GM19043 (cell line): ENCODE results near the gene PHF12.

ENCODE experiments used
- ATAC-seq: cut with Tn5 transposase; IDR thresholded peaks from one replicate; pipeline ENCODE4 v1.9.1; 2021; ENCODE audit warnings: low read depth; ENCODE audit not compliant: unreplicated experiment

PHF12 gene

DNA sequence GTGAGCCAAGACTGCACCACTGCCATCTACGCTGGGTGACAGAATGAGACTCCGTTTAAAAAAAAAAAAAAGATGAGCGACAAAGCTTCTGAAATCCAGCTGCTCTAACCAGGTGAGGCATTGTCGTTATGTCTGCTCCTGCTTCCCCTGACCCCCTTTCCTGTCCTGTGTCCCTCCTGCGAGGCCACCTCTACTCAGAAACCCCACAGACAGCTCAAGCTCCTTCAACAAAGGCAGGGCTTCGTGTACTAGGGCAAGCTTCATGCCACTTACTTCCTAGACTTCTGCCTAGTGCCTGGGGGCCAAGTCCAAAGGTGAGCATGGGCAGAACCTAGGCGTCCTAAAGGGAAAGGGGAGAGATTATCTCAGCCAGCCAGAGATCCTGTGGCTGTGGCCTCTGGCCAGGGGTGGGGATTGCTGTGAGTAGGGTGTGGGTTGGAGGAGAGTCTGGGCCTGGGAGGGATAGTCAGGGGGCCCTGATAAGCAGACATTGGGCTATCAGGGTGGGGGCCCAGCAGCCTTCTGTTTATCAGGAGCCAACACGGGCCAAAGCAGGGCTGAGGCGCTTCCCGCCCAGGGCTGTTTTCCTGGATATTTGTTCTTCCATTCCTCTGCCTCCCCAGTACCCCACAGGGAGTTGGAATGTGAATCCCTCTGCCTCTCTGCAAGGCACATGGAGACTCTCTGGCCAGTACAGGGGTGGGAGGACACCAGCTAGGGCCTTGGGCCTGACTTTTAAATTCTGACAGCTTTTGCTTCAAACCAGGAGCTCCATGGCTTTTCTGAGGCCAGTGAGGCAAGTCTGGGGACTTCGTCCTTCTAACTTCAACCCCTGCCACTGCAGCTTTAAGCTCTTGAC is 86.1 kb downstream of the PHF12 start:
- ATAC-seq = no peak

DNA sequence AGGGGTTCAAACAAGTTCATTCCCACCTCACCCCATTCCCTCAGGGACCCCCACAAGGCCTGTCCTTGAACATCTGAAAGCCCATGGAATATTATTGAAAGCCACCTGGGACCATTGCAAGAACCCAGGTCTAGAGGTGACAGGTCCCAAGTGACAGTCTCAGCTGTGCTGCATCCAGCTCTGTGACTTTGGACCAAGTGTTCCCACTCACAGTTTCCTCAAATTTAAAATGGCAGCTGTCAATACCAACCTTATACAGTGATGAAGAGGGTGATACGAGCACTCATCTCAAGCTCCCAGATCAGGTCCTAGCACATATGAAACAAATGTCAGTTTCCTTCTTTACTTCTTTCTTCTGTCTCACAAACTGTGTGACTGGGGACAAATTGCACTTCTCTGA is 87.4 kb downstream of the PHF12 start:
- ATAC-seq = no peak

DNA sequence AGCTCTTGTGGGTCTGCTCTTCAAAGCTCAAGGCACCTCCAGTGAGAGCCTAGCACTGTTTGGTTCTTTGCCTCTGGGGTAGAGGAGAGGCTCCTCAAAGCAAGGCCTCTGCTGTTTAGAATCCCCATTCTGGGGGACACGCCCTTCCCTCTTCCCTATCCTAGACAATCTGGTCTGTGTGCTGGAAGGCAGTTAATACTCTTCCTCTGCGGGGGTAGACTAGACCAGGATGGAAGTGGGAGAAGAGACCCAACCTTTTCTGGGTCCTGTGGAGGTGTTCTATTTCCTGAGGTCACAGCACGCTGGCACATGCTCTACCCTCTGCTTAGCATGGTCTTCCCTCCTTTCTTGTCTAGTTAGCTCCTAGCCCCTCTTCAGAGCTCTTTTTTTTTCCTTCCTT is 88.8 kb downstream of the PHF12 start:
- no peak for ATAC-seq

DNA sequence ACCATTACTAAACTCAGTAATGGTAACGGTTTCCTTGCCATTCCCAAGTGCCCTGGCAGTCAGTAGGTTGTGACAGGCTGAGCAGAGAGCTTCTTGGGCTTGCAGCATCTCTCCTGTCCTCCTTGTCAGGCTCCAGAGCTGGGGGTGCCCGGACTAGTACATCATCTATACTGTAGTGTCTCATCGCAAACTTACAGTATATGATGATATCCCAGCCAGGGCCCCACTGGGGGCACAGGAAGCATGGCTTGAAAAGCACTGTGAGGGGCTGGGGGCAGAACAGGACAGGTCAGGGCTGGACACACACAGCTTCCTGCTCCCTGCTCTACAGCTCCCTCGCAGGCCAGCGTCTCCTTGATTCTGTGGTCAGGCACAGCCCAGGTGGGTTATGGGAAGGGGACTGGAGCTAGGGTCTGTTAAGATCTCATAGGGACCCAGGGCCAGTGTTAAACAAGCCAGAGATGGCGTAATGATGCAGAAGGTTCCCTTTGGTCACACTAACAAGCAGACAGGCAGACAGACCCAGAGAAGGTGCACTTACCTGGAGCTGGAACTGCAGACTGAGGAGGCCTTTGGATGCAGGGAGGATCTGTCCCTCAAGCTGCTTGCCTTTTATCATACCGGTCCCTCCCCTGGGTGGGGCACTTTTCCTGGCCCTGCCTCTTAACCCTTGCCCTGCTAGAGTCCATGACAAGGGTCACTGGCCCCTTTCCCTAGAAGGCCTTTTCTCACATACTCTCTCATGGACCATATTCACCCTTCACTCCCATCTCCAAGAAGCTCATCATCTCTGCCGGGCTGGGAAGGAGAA is 89.7 kb downstream of the PHF12 start:
- ATAC-seq = no peak

DNA sequence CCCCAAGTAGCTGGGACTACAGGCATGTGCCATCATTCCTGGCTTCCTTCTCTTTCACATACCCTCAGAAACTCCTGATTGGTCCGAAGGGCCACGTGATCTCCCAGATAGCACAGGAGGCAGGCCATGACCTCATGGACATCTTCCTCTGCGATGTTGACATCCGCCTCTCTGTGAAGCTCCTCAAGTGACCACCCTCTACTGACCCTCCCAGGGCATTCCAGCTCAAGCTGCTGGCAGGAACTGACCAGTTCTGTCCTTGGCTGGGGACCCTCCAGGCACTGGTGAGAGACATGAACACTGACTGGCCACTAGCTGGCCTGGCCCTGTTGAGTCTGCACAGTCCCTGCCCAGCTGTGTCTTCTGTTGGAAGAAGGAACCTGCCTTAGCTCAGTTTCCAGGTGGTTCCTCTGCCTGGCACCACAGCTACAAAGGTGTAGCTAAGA is 90.9 kb downstream of the PHF12 start:
- no peak for ATAC-seq

DNA sequence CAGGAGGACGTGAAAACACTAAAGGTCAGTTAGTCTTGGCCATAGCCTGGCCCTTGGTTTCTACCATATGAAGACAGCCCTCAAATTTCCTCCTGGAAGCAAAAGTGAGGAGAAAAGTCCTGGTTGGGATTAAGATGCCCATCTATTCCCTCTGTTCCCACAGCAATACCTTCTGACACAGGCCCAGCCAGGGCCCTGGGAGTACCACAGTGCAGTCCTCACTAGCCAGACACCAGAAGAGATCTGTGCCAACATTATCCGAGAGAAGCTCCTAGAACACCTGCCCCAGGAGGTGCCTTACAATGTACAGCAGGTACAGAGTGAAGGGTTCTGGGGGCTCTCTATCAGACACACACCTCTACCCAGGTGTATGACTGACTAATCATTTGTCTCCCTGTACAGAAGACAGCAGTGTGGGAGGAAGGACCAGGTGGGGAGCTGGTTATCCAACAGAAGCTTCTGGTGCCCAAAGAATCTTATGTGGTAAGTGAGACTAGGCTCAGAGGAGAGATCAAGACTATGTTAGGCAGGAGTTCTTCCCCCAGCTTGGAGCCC is 92.4 kb downstream of the PHF12 start:
- no peak for ATAC-seq

DNA sequence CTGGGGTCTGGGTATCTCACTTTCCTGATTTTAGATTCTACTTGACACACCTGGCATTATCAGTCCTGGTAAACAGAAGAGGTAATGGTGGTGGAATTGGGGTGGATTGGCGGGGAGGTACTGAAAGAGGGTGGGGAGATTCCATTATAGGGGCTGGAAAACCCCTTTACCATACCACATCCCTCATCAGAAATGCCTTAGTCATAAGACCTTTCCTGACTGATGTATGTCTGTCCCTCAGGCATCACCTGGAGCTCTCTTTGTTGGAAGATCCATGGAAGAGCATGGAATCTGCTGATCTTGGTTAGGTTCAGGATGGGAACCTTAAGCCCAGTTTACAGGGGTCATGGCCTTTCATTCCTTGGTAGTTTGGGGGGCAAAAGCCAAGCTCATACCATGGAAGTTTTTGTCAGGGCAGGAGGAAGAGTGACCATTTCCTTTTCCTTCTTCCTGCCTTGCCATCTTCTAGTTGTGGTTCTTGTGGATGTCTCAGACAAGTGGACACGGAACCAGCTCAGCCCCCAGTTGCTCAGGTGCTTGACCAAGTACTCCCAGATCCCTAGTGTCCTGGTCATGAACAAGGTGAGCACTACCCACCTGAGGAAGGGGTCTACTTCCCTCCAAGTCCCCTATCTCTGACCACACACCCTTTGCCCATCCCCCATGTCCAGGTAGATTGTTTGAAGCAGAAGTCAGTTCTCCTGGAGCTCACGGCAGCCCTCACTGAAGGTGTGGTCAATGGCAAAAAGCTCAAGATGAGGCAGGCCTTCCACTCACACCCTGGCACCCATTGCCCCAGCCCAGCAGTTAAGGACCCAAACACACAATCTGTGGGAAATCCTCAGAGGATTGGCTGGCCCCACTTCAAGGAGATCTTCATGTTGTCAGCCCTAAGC is 93.2 kb downstream of the PHF12 start:
- no peak for ATAC-seq

GRCh38 chr17:28856028-28856574 is 95.2 kb downstream of the PHF12 start:
- ATAC-seq = no peak

- ATAC-seq = no peak
Measured at GRCh38 chr17:28855336-28855679, 96.0 kb downstream of the PHF12 start.
